GM19240 (cell line): ENCODE results near the gene ASMTL.
"Not testable (repeated sequence)": the region's sequence is repeated elsewhere in the genome, so short reads cannot be mapped to it uniquely, and the experiment has no call there.

ENCODE experiments used
- DNase-seq: peaks from one replicate; pipeline ENCODE4 v3.0.0; 2011; ENCODE audit warnings: low spot score; ENCODE audit not compliant: insufficient read length

ASMTL gene

DNA sequence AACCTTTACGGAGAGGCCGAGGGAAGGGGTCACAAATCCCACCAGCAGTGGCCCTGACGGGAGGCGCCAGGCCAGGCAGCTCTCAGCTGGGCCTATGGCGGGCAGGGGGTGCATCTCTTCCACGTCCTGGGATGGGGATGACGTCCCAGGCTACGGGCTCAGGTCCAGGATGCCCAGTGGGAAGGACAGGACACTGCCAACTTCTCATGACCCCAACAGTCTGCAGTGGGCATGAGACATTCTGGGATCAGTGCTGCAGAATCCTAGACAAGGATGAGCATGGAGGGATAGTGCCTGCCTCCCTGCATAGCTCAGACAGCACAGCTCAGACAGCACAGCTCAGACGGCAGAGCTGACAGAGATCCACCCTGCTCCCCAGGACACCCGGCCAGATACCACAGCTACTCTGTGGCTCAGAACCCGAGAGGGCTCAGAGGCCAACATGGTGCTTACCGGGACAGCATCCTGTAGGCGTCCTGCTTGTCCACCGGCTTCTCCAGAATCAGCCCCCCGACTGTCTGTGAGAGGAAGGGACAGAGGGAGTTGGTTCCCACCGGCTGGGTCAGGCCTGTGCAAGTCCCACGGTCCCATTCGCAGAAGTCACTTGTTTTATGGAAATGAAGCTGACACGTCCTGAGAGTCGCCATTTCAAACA is 17.3 kb downstream of the ASMTL start:
- no peak for DNase-seq

DNA sequence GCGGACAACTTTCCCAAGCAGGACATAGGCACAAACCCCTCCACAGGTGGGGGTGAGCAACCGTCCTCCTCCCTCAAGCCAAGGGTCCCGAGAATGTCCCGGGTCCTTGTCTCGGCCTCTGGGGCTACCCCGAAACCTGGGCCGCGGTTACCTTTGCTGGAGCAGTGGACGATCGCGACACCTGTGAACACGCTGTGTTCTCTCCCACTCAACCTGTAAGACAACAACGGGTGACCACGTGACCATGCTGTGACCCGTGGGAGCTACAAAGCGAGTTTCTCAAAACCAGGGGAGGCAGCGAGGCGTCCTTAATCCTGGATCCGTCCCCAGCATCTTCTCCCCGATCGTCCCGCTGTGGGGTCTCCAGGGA is 17.9 kb downstream of the ASMTL start:
- DNase-seq, result no peak

DNA sequence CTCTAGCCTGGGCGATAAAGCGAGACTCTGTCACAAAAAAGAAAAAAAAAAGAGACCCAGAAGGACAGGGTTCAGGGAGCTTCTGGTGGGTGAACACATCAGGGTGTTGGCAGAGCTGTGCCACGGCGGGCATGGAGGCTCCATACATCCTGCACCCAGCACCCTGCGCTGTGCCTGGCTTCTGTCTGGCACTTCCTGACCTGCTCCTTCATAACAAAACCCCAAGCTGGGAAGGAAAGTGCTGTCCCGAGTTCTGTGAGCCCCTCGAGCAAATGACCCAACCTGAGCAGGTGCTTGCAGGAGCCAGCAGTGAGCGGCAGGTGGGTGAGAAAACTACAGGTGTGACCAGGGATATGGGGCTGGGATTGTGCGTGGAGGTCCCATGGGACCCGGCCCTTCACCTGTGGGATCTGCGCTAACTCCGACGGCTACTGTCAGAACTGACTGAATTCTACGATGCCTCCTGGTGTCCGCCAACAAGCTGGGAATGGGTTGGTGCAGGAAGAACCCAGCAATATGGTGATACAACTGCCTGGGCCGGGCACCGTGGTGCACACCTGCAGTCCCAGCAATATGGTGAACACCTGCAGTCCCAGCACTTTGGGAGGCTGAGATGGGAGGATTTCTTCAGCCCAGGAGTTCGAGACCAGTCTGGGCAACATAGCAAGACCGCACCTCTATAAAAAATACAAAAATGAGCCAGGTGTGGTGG is 18.9 kb downstream of the ASMTL start:
- DNase-seq, result no peak

DNA sequence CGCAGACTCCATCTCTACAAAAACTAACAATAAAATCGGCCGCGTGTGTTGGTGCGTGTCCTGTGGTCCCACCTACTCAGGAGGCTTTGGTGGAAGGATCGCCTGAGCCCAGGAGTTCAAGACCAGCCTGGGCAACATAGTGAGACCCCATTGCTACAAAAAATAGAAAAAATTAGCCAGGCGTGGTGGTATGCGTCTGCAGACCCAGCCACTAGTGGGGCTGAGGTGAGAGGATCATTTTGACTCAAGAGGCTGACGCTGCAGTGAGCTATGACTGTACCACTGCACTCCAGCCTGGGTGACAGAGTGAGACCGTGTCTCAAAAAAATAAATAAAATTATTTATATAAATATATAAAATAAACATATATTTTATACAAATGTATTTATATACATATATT is 22.3 kb downstream of the ASMTL start:
- no peak for DNase-seq

DNA sequence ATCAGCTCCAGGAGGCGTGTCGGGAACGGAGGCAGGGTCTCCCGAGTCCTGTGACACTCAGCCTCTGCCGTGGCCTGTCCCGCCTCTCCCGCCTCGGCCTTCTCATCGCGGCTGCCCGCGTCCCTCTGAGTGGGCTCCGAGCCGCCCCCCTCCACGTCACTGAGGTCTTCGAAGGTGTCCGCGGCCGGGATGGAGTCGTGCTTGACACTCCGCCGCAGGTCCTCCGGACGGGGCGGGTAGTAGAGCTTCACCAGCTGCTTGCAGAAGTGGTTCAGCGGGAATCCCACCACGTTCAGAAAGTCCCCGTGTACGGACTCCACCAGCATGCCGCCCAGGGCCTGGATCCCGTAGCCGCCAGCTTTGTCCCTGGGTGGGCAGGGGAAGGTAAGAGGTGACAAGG is 25.0 kb downstream of the ASMTL start:
- no peak for DNase-seq

DNA sequence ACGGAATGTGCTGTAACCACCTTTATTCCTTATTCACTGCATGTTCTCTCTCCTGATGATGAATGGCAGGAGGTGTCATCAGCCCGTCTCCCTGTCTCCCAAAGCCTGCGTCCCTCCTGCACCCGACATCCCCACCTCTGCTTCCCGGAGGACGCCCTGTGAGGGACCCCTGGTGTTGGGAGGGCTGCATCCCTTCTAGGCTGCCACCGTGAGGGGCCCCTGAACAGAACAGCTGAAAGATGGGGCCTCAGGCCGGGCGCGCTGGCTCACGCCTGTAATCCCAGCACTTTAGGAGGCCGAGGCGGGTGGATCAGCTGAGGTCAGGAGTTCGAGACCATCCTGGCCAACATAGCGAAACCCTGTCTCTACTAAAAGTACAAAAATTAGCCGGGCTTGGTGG is 26.4 kb downstream of the ASMTL start:
- not testable (repeated sequence) for DNase-seq

DNA sequence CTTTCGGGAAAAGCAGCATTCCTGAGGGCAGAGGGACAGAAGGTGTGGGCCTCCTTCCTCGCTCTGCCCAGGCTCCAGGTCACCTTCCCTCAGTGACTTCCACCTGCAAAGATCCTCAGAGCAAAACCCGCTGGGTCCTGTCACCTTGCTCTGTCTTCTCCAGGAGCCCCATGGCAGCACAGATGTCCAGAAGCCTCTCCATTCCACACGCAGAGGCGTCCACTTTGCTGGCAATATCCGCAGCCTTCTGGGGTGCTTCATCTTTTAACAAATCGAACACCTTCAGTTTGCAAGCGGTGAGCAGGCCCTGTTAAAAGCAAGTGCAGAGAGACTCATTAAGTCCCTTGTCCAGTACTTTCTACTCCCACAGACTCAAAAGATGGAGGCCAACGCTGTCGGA is 27.3 kb downstream of the ASMTL start:
- DNase-seq, result no peak

DNA sequence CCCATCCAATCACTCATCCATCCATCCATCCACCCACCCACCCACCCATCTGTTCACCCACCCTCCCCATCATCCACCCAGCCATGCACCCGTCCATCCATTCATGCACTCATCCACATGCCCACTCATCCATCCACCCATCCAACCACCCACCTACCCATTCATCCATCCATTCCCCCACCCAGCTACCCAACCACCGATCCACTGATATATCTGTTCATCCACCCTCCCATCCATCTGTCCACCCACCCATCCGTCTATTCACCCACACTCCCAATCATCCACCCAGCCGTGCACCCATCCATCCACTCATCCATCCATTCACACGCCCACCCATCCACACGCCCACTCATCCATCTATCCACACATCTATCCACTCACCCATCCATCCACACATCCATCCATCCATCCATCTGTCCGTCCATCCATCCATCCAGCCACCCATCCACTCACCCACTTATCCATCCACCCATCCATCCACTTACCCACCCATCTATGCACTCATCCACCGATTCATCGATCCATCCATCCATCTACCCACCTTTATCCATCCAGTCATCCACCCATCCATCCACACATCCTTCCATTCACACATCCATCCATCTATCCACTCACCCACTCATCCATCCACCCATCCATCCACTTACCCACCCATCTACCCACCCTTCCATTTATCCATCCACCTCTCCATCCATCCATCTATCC is 28.4 kb downstream of the ASMTL start:
- no peak for DNase-seq

DNA sequence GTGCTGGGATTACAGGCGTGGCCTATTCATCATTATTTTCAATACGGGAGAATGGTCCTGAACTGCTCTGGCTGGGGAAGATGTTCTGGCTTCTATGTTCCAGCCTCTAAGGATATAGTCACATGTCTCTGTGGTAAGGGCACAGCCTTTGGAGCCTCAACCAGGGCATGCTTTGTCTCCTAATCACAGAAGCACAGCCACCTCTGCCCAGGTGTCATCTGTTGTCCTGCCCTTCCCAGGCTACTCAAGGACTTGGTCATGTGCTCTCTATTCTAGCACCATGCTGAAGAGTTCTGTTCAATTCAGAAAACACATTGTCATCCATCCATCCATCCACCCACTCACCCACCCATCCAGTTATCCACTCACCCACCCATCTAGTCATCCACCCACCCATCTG is 29.5 kb downstream of the ASMTL start:
- no peak for DNase-seq

DNA sequence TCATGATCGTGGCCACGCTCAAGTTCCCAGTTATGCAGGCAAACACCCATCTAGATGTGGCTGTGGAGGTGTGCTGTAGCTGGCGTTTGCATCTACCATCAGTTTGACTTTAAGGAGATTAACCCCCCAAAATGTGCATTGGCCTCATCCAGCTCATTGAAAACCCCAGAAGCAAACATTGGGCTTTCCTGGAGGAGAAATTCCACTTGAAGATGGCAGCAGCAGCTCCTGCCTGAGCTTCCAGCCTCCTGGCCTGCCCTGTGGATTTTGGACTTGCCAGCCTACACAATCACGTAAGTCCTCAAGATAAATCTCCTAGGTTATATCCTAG is 30.6 kb downstream of the ASMTL start:
- no peak for DNase-seq

DNA sequence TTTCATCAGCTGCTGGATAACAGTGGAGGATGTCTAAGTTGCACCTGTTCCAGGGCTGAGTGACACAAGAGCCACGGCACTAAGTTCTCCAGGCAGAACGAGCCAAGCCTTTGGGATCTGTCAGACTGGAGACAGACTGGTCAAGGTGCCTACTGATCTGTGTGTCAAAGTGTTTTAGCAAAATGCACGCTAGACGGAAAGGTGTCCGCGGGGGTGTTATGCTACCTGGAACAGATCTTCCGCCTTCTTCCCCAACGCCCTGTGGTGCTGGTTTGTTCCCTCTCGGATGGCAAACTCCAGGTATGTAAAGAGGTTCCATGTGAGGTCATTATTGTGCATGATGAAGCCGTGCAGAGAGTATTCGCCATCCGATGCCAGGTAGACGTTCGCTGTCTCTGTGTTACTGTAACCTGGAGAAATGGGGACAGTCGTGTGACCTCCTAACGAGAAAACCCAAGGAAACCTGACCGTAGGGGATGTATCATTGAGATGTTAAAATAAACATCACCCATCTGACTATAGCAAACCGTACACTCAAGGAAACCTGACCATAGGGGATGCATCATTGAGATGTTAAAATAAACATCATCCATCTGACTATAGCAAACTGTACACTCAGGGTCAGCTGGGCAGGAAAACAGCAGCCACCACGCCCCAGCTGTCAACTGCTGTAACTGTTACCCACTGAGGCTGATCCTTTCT is 31.1 kb downstream of the ASMTL start:
- no peak for DNase-seq

DNA sequence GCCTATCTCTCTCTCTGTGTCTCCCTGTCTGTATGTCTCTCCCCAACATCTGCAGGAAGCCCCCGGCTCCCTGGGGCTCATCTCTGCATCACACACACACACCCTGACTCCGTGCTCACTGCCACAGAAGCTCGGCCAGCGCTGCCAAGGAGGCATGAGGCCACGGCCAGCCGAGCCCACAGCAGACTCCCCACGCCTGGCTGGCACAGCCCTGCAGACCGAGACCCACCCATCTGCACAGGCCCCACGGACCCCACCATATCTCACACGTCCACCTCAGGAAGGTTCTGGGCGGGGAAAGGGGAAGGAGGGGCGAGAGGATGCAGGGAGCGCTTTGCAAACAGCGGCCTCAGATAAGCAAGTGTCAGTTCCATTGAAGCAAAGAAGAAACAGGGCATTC is 32.3 kb downstream of the ASMTL start:
- no peak for DNase-seq

DNA sequence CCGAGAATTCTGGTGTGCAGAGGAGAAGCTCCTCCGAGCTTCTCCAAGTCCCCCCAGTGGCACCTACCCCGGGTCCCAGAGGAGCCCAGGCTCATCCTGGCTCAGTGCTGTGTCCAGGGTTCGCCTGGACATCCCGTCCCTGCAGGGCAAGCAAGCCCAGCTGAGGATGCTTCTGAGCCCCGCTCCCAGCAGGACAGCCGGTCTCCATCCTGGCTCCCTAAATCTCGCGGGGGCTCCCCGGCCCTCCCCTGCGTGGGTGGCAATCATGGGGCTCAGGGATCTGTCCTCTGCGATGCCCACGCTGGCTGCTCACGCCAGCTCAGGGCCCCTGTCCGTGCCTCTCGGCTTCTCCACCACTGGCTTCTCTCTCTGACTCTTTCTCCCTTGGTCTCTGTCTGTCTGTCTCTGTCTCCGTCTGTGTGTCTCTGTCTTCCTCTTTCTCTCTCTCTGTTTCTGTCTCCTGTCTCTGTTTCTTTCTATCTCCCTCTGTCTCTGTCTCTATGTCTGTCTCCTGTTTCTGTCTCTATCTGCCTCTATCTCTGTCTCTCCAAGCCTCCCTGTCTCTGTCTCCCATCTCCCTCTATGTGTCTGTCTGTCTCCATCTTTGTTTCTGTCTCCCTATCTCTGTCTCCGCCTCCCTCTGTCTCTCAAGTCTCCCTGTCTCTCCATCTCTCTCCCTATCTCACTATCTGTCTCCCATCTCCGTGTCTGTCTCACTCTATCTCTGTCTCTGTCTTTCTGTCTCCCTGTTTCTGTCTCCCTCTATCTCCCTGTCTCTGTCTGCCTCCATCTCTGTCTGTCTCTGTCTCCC is 33.0 kb downstream of the ASMTL start:
- DNase-seq, result no peak

DNA sequence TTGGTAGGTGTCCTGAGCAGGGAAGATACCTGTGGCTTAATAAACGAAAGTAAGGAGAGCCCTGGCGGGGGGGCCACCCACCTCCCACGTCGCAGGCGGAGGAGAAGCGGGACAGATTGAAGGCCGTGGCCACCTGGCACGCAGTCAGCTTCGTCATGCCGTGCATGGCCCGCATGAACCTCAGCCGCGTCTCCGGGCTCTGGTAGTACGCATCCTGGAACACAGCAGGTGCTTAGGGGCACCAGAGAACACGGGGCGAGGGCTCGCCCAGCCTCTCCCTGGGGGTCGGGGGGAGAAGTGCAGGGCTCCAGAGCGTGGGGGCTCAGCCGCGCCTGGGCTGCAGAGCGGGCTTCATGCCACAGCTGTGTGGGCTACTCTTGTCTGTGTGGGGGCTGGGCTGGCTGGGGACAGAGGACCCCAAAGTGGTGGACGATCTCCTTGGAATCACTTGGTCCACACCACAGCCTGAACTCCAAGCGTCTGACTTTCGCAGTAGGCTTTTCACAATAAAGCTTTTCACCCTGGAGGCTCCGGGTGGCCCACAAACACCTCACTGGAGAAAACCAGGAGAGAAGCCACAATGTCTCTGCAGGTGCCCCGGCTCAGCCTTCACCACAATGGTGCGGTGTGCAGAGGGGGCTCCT is 33.7 kb downstream of the ASMTL start:
- no peak for DNase-seq

DNA sequence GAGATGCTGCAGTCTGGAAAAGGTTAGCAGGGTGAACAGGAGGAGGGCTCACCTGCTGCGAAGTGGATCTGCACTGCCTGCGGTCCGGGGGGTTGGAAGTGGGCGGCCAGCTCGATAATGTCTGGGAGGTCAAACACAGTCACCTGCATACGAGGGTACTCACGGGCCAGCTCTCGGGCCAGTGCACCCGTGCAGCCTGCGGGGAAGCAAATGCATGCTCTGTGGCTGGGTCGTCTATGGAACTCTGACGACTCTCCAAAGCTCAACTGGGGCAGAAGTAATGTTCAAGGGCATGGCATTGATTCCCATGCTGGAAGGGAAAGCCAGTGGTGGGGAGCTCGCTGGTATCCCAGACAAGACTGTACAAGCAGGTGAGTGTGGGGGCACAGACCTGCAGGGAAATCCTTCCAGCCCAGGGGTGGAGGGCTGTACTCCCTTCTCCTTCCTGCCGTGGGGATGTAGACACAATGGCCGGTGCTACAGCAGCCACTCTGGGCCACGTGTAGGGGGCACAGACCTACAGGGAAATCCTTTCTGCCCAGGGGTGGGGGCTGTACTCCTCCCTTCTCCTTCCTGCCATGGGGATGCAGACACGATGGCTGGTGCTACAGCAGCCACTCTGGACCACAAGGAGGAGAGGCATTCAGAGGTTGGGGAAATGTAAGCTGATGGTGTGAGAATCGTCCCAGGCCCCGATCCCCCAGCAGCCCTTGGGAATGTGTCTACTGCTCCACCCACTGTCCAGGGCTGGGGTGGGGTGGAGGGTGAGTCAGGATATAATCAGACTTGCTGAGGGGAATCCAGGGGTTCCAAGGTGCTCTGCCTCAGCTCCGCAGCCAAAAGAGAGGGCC is 34.6 kb downstream of the ASMTL start:
- DNase-seq, result no peak

DNA sequence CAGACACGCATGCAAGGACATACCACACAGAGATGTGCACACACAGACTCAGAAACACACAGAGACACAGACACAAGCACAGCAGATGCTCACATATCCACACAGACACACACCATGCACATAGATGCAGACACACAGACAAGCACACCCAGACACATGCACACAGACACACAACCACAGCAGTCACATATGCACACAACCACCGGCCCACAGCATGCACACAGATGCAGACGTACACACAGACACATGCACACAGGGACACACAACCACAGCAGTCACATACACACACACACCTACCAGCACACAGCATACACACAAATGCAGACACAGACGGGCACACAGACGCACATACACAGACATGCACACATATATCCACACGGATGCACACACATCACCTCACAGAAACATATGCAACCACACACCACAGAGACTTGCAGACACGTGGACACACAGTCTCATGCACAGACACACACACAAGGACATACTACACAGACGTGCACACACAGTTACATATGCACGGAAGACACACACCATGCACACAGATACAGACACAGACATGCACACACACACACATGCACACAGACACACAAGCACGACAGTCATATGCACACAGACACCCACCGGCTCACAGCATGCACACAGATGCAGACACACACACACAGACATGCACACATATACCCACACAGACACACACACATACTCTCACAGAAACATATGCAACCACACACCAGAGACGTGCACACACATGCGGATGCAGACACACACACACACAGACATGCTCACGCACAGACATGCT is 35.5 kb downstream of the ASMTL start:
- DNase-seq, result no peak

DNA sequence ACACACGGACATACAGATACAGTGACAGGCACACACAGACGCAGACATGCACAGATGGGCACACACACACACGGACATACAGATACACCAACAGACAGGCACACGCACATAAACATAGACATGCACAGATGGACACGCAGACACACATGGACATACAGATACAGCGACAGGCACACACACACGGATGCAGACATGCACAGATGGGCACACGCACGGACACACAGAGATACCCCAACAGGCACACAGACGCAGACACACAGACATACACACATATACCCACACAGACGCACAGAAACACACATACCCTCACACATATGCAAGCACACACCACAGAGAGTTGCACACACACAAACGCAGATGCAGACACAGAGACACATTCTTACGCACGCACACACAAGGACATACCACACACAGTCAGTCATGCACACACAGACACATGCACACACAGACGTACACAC is 36.4 kb downstream of the ASMTL start:
- DNase-seq, result no peak

DNA sequence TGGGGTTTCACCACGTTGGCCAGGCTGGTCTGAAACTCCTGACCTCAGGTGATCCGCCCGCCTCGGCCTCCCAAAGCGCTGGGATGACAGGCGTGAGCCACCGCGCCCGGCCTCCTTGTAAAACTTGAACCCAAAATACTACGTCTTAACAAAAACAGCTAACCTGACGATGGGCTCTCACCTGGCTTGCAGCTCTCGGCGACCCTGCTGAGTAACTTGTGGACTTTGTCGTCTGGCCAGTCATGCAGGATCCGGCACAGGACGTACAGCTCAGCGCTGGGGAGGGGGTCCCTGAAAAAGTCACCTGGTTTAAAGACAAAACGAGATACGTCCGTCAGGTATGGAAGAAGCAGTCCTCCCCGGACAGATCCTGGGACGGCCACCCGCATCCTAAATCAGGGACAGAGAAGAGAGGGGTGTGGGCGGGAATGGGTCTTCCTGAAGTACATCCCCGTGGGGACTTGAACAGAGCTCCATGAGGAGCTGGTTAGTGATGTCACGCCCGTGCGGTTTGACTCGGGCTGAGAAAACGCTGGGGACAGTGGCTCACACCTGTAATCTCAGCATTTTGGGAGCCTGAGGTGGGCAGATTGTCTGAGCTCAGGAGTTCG is 40.1 kb downstream of the ASMTL start:
- DNase-seq, result no peak

DNA sequence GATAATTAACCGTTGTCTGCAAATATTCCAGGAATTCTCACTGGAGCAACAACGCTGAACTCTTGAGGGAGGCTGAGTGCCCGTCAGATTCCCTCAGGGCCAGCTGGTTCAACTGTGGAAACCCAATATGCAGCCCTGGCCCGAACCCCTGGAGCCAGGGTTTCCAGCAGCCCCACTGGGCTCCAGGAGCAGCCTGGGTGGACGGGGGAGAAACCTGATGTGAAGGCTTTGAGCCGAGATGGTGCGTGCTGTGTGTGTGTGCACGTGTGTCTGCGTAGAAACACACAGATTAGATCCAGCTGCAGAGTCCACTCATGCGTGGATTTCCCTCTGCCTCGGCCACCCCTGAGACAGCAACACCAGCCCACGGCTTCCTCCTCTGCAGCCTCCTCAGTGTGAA is 41.4 kb downstream of the ASMTL start:
- DNase-seq, result no peak
